ENCODE results near the gene RUNX3.

The RUNX3 gene

DNA sequence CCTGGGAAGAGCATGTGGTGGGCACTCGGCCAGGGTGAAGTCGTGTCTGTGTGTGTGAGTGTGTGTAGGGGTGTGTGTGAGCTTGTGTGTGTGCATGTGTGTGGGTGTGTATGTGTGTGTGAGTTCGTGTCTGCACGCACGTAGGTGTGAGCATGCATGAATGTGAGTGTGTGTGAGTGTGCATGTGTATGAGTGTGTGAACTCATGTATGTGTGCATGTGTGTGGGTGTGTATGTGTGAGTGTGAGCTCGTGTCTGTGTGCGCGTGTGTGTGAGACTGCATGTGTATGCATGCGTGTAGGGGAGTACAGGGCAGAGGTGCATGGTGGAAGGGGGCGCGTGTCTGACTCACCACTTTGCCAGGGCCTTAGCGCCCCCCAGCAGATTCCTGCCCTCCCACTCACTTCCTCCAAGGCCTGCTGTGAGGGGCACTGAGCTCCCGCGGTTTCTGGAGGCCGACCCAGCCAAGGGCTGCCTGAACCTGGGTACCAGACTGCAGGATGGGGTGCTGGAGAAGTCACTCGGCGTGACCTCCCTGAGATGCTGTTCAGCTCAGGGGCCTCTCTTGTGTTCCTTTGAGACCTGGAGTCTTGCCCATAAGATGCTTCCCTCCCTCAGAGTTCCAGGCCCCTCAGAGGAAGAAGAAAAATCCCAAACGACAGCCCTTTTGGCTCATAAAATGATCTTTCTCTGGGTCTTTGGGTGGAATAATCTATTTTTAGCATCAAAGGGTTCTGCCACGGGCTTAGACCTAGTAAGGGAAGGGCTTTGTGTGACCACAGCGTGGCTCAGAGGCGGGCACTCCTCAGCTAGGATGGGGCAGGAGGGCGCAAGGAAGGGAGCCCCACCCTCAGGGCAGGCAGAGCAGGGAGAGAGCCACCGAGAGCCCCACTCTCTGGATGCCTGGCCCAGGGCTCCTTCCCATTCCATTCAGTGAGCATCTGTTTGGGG lies 41.1 kb upstream of the RUNX3 start:
- no peak overlapping the region for H3K4me3 ChIP-seq (replicated peaks; ENCODE audit: low read depth, low read length)
- DNase-seq (ENCODE audit: low read depth): no peak
- TF ChIP-seq, protein P1, sequence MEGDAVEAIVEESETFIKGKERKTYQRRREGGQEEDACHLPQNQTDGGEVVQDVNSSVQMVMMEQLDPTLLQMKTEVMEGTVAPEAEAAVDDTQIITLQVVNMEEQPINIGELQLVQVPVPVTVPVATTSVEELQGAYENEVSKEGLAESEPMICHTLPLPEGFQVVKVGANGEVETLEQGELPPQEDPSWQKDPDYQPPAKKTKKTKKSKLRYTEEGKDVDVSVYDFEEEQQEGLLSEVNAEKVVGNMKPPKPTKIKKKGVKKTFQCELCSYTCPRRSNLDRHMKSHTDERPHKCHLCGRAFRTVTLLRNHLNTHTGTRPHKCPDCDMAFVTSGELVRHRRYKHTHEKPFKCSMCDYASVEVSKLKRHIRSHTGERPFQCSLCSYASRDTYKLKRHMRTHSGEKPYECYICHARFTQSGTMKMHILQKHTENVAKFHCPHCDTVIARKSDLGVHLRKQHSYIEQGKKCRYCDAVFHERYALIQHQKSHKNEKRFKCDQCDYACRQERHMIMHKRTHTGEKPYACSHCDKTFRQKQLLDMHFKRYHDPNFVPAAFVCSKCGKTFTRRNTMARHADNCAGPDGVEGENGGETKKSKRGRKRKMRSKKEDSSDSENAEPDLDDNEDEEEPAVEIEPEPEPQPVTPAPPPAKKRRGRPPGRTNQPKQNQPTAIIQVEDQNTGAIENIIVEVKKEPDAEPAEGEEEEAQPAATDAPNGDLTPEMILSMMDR (IDR thresholded peaks at IDR 0.05; ENCODE audit: low read length, missing control alignments): no peak

DNA sequence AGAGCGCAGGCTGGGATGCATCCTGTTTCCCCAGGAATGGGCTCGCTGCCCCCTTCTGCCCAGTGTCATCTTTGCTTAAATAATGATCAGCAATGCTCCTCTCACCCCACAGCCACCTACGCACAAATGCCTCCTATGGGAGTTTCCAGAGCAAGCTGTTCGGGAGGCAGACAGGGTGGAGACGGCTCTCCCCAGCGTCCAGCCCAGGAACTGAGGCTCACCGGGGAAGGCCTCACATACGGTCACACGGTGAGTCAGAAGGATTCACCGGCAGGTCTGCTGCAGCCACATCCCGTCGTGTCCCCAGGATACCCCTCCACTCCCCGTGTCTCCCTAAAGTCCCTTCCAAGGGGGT lies 40.3 kb upstream of the RUNX3 start:
- peak; percentile 51 for DNase-seq (ENCODE audit: low read depth)
- no peak overlapping the region for H3K4me3 ChIP-seq (replicated peaks; ENCODE audit: low read depth, low read length)
- TF ChIP-seq, protein P1 (IDR thresholded peaks at IDR 0.05; ENCODE audit: low read length, missing control alignments): peak; percentile 14

DNA sequence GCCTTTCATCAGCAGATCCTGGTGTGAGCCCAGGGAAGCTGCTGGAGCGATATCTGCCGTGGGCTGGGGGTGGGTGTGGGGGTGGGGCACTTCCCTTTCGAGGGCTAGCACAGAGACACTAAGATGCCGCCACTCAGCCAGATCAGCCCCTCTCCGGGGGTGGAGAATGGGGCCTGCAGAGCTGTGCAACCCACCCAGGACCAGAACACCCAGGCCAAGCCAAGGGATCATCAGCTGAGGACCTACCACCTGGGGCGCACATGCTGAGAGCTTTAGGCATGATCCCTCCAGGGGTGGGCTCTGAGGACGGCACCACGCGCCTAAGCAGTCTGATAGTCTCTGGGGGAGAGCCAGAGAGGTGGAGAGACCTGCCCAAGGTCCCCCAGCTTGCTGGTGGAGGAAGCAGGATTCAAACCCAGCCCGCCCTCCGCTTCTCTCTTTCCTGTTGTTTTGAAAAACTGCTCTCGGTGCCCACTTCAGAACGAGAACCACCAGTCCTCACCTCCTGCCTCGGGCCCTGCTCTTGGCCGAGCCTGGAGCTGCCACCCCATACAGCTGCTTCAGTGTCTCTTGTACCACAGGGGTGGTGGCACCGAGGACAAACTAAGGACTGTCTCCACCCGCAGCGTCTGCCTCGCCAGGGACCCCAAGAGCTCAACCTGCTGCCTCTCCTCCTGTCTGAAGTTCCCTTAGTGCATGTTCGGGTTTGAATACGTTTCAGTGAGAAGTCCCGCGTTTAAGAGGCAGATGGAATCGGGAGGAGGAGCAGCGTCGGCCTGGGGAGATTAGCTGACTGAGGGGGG lies 39.7 kb upstream of the RUNX3 start:
- TF ChIP-seq, protein P1 (IDR thresholded peaks at IDR 0.05; ENCODE audit: low read length, missing control alignments): no peak
- no peak overlapping the region for H3K4me3 ChIP-seq (replicated peaks; ENCODE audit: low read depth, low read length)
- DNase-seq (ENCODE audit: low read depth): no peak

DNA sequence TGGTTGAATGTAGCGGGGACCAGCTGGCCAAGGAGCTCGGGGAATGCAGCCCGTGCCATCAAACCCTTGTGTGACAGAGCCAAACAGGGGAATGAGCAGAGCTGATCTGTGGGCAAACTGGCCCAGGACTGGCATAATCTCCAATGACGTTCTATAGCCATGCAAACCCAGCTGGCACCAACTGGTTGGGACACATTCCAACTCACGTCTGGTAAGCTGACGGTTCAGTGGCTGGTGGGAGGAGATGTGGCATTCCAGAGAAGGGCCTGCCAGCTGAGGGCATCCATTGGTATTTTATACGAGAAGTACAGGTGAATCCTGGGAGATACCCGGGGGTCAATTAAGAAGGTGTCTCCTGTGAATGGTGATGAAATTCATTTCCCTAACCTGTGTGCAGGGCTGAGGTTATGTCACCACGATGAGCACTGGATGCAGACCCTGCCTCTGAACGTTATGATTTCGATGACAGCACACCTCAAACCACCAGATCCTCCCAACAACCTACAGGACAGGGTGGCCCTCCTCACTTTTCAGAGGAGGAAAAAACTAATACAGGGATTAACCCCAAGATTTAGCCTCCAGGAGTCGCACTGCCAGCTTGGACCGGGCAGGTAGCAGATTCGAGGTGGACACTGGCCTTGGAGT lies 39.0 kb upstream of the RUNX3 start:
- H3K4me3 ChIP-seq (replicated peaks; ENCODE audit: low read depth, low read length): no peak overlapping the region
- TF ChIP-seq, protein P1 (IDR thresholded peaks at IDR 0.05; ENCODE audit: low read length, missing control alignments): no peak
- no peak for DNase-seq (ENCODE audit: low read depth)

DNA sequence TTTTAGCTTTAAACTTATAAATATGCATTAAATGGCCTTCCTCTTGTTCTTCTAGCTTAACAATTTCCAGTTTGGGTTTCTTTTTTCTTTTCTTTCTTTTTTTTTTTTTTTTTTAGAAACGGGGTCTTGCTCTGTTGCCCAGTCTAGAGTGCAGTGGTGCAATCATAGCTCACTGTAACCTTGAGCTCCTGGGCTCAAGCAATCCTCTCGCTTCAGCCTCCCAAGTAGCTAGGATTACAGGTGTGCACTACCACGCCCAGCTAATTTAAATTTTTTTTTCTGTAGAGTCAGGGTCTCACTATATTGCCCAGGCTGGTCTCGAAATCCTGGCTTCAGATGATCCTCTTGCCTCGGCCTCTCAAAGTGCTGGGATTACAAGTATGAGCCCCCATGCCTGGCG lies 37.9 kb upstream of the RUNX3 start:
- no peak for DNase-seq (ENCODE audit: low read depth)
- TF ChIP-seq, protein P1 (IDR thresholded peaks at IDR 0.05; ENCODE audit: low read length, missing control alignments): no peak
- H3K4me3 ChIP-seq (replicated peaks; ENCODE audit: low read depth, low read length): no peak overlapping the region

DNA sequence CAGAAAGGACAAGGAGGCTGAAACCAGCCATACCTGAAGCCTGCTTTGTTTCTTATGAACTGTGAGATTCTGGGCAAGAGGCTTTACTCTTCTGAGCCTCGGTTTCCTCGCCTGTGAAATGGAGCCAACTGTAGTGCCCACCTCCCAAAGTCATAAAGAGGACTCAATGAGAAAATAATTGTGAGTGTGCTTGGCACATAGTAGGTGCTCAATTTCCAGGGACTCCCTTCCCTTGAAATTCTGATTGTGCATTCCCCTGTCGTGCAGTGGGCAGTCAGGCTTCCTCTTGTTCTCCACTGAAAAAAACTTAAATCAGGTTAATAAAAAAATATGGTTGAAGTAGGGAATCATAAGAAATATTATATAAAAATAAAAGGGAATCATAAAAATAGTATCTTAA lies 37.5 kb upstream of the RUNX3 start:
- TF ChIP-seq, protein P1 (IDR thresholded peaks at IDR 0.05; ENCODE audit: low read length, missing control alignments): no peak
- no peak for DNase-seq (ENCODE audit: low read depth)
- no peak overlapping the region for H3K4me3 ChIP-seq (replicated peaks; ENCODE audit: low read depth, low read length)

Measured in fibroblast of pulmonary artery (primary cell).